Pericardium fibroblast (primary cell): ENCODE measurements around the gene EEF2K. TPM values are rescaled to one million over a fixed set of nuclear protein-coding genes. Genes with fewer than 3 reads are reported as not detected.

ENCODE experiments used
- total RNA-seq: library from RNA; depleted of rRNA; stranded (reverse); fragments of >200 nt; gene quantifications from 2 replicates; pipeline ENCODE4 v1.2.3, GENCODE V29; 2015

EEF2K gene
- total RNA-seq, result 20.4 and 26.3 TPM in 2 replicates

GRCh38 chr16:22206013-22206841 is at the start of gene EEF2K:
EEF2K (plus strand) TSS chr16:22206278; CDS start chr16:22225730, 19,452 bp downstream.

DNA sequence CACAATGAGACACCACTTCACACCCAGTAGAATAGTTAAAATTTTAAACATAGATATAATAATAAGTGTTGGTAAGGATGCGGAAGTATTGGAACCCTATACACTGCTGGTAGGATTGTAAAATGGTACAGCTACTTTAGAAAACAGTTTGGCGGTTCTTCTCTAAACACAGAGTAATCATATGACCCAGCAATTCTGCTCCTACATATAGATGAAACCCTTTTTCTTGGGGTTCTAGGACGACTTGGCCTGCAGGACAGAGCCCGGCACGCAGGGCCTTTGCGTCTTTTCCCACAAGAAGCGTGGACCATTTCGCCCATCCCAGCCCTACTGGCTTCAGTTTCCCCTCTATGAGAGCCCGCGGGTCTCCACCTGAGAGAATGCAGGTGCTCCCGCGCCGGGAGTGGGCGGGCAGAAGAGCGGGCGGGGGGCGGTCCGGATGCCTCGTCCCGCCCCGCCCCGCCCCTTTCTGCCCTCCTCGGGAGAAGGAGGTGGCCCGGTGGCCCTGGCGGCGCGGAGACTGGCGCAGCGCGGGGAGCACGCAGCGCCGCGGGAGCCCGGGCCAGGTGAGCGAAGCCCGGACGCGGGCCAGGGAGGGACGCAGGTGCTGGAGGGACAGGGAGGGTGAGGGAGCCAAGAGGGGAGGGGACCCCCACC is 44.0 kb upstream of the EEF2K start, which contains the start of gene SDR42E2:
TSS of gene SDR42E2 (plus strand) at position 508 of the 657 bp plus-strand sequence. CDS start 3,077 bp downstream, outside the sequence.

DNA sequence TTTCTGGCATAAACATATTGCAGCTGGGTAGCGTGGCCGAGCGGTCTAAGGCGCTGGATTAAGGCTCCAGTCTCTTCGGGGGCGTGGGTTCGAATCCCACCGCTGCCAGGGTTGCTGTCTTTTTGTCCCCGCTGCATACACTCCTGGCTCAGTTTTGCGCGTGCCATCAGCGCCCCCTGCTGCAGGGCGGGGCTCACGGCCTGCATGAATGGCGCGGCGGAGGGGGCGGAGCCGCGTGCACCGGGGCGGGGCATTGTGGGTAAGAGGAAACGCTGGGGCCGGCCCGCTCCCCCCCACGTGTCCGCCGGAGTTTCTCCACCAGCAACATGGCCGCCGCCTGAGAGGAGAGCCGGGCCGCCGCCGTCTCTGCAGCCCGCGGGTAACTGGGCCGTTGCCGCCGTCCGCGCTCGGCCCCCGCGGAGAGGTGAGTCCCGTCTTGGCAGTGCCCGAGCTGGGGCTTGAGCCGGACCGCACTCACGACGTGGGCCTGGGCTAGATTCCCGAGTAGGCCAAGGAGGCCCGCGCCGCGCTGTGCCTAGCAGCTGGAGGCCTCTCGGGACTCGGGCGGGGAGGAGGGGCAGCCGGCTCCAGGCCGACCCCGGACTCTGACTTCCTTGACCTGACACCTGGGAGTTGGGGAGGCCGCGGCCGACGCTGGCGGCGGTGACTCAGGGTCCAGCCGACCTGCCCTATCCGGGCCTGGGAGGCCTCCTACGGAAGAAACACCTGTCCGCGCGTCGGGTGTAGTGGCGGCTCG is 91.2 kb downstream of the EEF2K start, which contains the start of gene POLR3E:
TSS of gene POLR3E (plus strand) at position 296 of the 757 bp plus-strand sequence. CDS start 5,560 bp downstream, outside the sequence.

Other genes with a start within 250 kb of the EEF2K start
- not detected in 2 replicates for gene PDZD9, start 205.2 kb upstream of the EEF2K start, total RNA-seq
- gene MOSMO, start 198.2 kb upstream of the EEF2K start, total RNA-seq, result 7.7 and 12.3 TPM in 2 replicates
- gene VWA3A, start 113.7 kb upstream of the EEF2K start, total RNA-seq, result not detected in 2 replicates
- gene SDR42E2, start 43.8 kb upstream of the EEF2K start, total RNA-seq, result not detected in 2 replicates
- gene POLR3E, start 91.1 kb downstream of the EEF2K start, total RNA-seq, result 25.1 and 35.8 TPM in 2 replicates
- gene CDR2, start 168.3 kb downstream of the EEF2K start, total RNA-seq, result 20.3 and 52.5 TPM in 2 replicates